Measurements from ENCODE around the gene CHFR. TPM values are rescaled to one million over a fixed set of nuclear protein-coding genes. Genes with fewer than 3 reads are reported as not detected.

CHFR gene
- total and polyA plus RNA-seq, 2 experiments from 2014 or later: 24.3 to 26.5 TPM

DNA sequence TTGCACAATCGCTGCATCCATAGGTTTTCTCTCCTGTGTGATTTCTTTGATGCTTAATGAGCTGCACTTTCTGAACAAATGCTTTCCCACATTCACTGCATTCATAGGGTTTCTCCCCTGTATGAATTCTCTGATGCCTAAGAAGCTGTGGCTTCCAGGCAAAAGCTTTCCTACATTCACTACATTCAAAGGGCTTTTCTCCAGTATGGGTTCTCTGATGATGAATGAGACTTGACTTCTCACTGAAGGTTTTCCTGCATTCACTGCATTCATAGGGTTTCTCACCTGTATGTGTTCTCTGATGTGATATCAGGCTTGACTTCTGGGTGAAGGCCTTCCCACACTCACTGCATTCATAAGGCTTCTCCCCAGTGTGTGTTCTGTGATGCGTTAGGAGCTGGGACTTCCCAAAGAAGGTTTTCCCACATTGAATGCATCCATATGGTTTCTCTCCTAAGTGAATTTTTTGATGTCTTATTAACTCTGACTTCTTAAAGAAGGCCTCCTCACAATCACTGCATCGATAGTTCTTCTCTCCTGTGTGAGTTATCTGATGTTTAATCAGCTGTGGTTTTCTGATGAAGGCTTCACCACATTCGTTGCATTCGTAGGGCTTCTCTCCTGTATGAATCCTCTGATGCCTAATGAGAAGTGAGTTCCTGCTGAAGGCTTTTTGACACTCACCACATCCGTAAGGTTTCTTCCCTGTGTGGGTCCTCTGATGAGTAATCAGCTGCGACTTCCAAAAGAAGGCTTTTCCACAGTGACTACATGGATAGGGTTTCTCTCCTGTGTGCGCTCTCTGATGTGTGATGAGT, 38.4 kb upstream of the CHFR start:
- Histone ChIP-seq H3K9ac (no peak overlapping the region), H3K4me1 (ENCODE audit: insufficient read depth) (no peaks in the 10 kb centered on the region), H2AFZ (no peak overlapping the region), H4K20me1 (ENCODE audit: insufficient read depth) (no peaks in the 10 kb centered on the region), H3K27me3 (replicated peaks; ENCODE audit: insufficient read depth) (no peaks in the 10 kb centered on the region), H3K36me3 (ENCODE audit: low read depth) (peaks cover 84% of the 10 kb centered on the region), H3F3A (ENCODE audit: insufficient read depth) (peaks cover 47% of the 10 kb centered on the region), H3K27ac (no peak overlapping the region), H3K9me3 (ENCODE audit: low read depth) (peaks cover 32% of the 10 kb centered on the region), H3K9me2 (ENCODE audit: insufficient read depth) (no peaks in the 10 kb centered on the region), H3K4me2 (ENCODE audit: unreplicated experiment) (no peak overlapping the region), H3K79me2 (ENCODE audit: insufficient read depth) (no peaks in the 10 kb centered on the region), H3K4me3 (no peak overlapping the region)
- no peak for DNase-seq
- 95% methylated on average over 8 of the region's 8 CpGs for WGBS, 2 experiments (ENCODE audit: low coverage in 1 of 2, low lambda C conversion rate in 2 of 2, missing lambda C conversion rate in 2 of 2)
- TF ChIP-seq EZH2phosphoT487 (IDR thresholded peaks at IDR 0.05; ENCODE audit: insufficient read depth, low read depth) (no peak), EZH2 (IDR thresholded peaks at IDR 0.05; ENCODE audit: insufficient read depth, poor library complexity, severe bottlenecking) (no peak)
- in situ Hi-C loops (cut with MboI): no loop called here

GRCh38 chr12:132924356-132924755, 37.0 kb upstream of the CHFR start:
- H3K79me2 ChIP-seq (ENCODE audit: insufficient read depth): no peaks in the 10 kb centered on the region
- no peak overlapping the region for H2AFZ ChIP-seq
- H3K4me3 ChIP-seq: no peak overlapping the region
- no peaks in the 10 kb centered on the region for H3K4me1 ChIP-seq (ENCODE audit: insufficient read depth)
- no peaks in the 10 kb centered on the region for H4K20me1 ChIP-seq (ENCODE audit: insufficient read depth)
- no peak overlapping the region for H3K9ac ChIP-seq
- H3K9me3 ChIP-seq (ENCODE audit: low read depth): peaks cover 38% of the 10 kb centered on the region
- H3F3A ChIP-seq (ENCODE audit: insufficient read depth): peaks cover 47% of the 10 kb centered on the region
- H3K9me2 ChIP-seq (ENCODE audit: insufficient read depth): no peaks in the 10 kb centered on the region
- in situ Hi-C loops (cut with MboI): no loop called here
- TF ChIP-seq EZH2phosphoT487 (IDR thresholded peaks at IDR 0.05; ENCODE audit: insufficient read depth, low read depth) (no peak), EZH2 (IDR thresholded peaks at IDR 0.05; ENCODE audit: insufficient read depth, poor library complexity, severe bottlenecking) (no peak)
- H3K36me3 ChIP-seq (ENCODE audit: low read depth): peaks cover 70% of the 10 kb centered on the region
- 98 to 100% methylated on average over 3 of the region's 3 CpGs for WGBS, 2 experiments (ENCODE audit: low coverage in 1 of 2, low lambda C conversion rate in 2 of 2, missing lambda C conversion rate in 2 of 2)
- no peaks in the 10 kb centered on the region for H3K27me3 ChIP-seq (replicated peaks; ENCODE audit: insufficient read depth)
- DNase-seq: no peak
- no peak overlapping the region for H3K4me2 ChIP-seq (ENCODE audit: unreplicated experiment)
- no peak overlapping the region for H3K27ac ChIP-seq

DNA sequence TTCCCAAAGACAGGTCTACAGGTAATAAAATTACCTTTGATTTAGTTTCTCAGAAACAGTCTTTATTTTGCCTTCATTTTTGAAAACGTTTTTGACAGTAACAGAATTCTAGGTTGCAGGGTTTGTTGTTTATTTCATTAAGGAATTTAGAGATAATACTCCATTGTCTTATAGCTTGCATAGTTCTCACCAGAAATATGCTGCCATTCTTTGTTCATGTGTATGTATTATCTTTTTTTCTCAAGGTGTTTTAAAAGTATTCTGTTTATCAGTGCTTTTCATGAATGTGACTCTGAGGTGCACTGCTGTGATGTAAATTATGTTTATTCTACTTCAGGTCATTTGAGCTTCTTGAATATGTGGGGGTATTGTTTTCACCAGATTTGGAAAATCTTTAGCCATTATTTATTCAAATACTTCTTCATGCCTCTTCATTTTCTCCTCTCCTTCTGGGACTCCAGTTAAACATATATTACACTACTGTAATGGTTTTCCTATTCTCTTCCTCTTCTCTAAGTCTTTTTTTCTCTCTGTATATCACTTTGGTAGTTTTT, 36.0 kb upstream of the CHFR start:
- H3K4me1 ChIP-seq (ENCODE audit: insufficient read depth): no peaks in the 10 kb centered on the region
- peak; percentile 28 for DNase-seq
- WGBS, 2 experiments (ENCODE audit: low coverage in 1 of 2, low lambda C conversion rate in 2 of 2, missing lambda C conversion rate in 2 of 2): 39 to 56% methylated on average over 1 of the region's 1 CpG

DNA sequence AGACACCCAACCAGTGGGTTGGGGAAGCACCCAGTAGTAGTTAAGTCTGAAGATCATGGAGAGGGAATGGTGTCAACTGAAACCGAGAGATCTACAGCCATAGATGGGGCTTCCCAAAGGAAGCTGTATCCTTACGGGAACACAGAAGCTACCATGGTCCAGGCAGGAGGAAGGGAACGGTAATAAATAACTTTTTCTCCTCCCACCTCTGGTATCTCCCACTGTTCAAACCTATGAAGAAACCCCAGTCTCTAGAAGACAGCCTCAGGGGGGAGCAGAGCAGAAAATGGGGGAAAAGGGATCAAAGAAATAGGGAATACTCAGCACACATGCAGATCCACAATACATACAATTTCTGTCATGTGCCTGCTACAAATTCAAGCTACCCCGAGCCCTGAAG, 35.3 kb upstream of the CHFR start:
- DNase-seq: no peak
- in situ Hi-C loops (cut with MboI): no loop called here
- Histone ChIP-seq H3K9me3 (ENCODE audit: low read depth) (peaks cover 38% of the 10 kb centered on the region), H2AFZ (no peak overlapping the region), H4K20me1 (ENCODE audit: insufficient read depth) (no peaks in the 10 kb centered on the region), H3K36me3 (ENCODE audit: low read depth) (peaks cover 58% of the 10 kb centered on the region), H3K9me2 (ENCODE audit: insufficient read depth) (no peaks in the 10 kb centered on the region), H3K4me3 (no peak overlapping the region), H3K27ac (no peak overlapping the region), H3F3A (ENCODE audit: insufficient read depth) (peaks cover 39% of the 10 kb centered on the region), H3K27me3 (replicated peaks; ENCODE audit: insufficient read depth) (no peaks in the 10 kb centered on the region), H3K4me1 (ENCODE audit: insufficient read depth) (no peaks in the 10 kb centered on the region), H3K9ac (no peak overlapping the region), H3K79me2 (ENCODE audit: insufficient read depth) (no peaks in the 10 kb centered on the region), H3K4me2 (ENCODE audit: unreplicated experiment) (no peak overlapping the region)
- 81 to 82% methylated on average over 4 of the region's 4 CpGs for WGBS, 2 experiments (ENCODE audit: low coverage in 1 of 2, low lambda C conversion rate in 2 of 2, missing lambda C conversion rate in 2 of 2)
- no peak for TF ChIP-seq EZH2 (IDR thresholded peaks at IDR 0.05; ENCODE audit: insufficient read depth, poor library complexity, severe bottlenecking)
- no peak for TF ChIP-seq EZH2phosphoT487 (IDR thresholded peaks at IDR 0.05; ENCODE audit: insufficient read depth, low read depth)

More for the DNA sequence above, 36.0 kb upstream of the CHFR start:
- Histone ChIP-seq H3K36me3 (ENCODE audit: low read depth) (peaks cover 65% of the 10 kb centered on the region), H4K20me1 (ENCODE audit: insufficient read depth) (no peaks in the 10 kb centered on the region), H3K79me2 (ENCODE audit: insufficient read depth) (no peaks in the 10 kb centered on the region), H3K9me3 (ENCODE audit: low read depth) (peaks cover 38% of the 10 kb centered on the region), H3K9me2 (ENCODE audit: insufficient read depth) (no peaks in the 10 kb centered on the region), H3K9ac (no peak overlapping the region), H3K27me3 (replicated peaks; ENCODE audit: insufficient read depth) (no peaks in the 10 kb centered on the region), H3K4me2 (ENCODE audit: unreplicated experiment) (no peak overlapping the region), H3K27ac (no peak overlapping the region), H2AFZ (no peak overlapping the region), H3K4me3 (no peak overlapping the region), H3F3A (ENCODE audit: insufficient read depth) (peaks cover 45% of the 10 kb centered on the region)
- in situ Hi-C loops (cut with MboI): no loop called here
- TF ChIP-seq EZH2phosphoT487 (IDR thresholded peaks at IDR 0.05; ENCODE audit: insufficient read depth, low read depth): no peak
- no peak for TF ChIP-seq EZH2 (IDR thresholded peaks at IDR 0.05; ENCODE audit: insufficient read depth, poor library complexity, severe bottlenecking)

Data from GM23248 (cell line).